HL-60 (cell line): ENCODE data around the gene SASH1.

Experiments
- DNase-seq, 2 experiments: peaks; one replicate each; pipeline ENCODE4 v3.0.0-alpha.2; 2010 to 2020; ENCODE audit warnings: low read depth in 1 of 2, low spot score in 1 of 2
- H3K27ac ChIP-seq: fragments of 250-450 bp; sonication (Bioruptor Pico); replicated peaks from 2 replicates; pipeline ENCODE4 v1.5.1; 2020; ENCODE audit warnings: mild to moderate bottlenecking, moderate library complexity
- H3K27me3 ChIP-seq: fragments of 250-450 bp; sonication (Bioruptor Pico); 2 replicates; pipeline ENCODE4 v1.5.1; 2021; ENCODE audit warnings: mild to moderate bottlenecking, moderate library complexity; ENCODE audit not compliant: insufficient read depth, poor library complexity, severe bottlenecking
- H3K4me3 ChIP-seq: replicated peaks from 2 replicates; pipeline ENCODE4 v1.5.1; 2011; ENCODE audit warnings: mild to moderate bottlenecking, control low read depth, low read length; ENCODE audit not compliant: insufficient read depth
- GABPA ChIP-seq: IDR thresholded peaks from 2 replicates; pipeline ENCODE4 v1.6.1; 2012; ENCODE audit warnings: low read depth
- POLR2AphosphoS5 ChIP-seq: IDR thresholded peaks from 2 replicates; pipeline ENCODE4 v1.6.1; 2012; ENCODE audit warnings: low read depth
- SPI1 ChIP-seq: IDR thresholded peaks from 2 replicates; pipeline ENCODE4 v1.6.1; 2012; ENCODE audit warnings: low read depth, mild to moderate bottlenecking, borderline replicate concordance
- TF ChIP-seq, protein P1 (sequence below): IDR thresholded peaks from one replicate; pipeline ENCODE4 v1.5.1; 2011; ENCODE audit warnings: low read length, control low read depth, inconsistent platforms; ENCODE audit not compliant: insufficient read depth
- TF ChIP-seq, protein P2 (sequence below): IDR thresholded peaks from 2 replicates; pipeline ENCODE4 v1.6.1; 2012; ENCODE audit warnings: low read depth; ENCODE audit not compliant: insufficient replicate concordance

Gene SASH1

GRCh38 chr6:148507774-148508173 lies 165.1 kb downstream of the SASH1 start:
- Histone ChIP-seq H3K27me3 (peaks cover 7% of the 10 kb centered on the region), H3K4me3 (no peak overlapping the region), H3K27ac (no peak overlapping the region)
- TF ChIP-seq, protein P1, sequence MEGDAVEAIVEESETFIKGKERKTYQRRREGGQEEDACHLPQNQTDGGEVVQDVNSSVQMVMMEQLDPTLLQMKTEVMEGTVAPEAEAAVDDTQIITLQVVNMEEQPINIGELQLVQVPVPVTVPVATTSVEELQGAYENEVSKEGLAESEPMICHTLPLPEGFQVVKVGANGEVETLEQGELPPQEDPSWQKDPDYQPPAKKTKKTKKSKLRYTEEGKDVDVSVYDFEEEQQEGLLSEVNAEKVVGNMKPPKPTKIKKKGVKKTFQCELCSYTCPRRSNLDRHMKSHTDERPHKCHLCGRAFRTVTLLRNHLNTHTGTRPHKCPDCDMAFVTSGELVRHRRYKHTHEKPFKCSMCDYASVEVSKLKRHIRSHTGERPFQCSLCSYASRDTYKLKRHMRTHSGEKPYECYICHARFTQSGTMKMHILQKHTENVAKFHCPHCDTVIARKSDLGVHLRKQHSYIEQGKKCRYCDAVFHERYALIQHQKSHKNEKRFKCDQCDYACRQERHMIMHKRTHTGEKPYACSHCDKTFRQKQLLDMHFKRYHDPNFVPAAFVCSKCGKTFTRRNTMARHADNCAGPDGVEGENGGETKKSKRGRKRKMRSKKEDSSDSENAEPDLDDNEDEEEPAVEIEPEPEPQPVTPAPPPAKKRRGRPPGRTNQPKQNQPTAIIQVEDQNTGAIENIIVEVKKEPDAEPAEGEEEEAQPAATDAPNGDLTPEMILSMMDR = no peak
- no peak for TF ChIP-seq SPI1
- no peak for TF ChIP-seq GABPA
- TF ChIP-seq POLR2AphosphoS5 = no peak
- TF ChIP-seq, protein P2, sequence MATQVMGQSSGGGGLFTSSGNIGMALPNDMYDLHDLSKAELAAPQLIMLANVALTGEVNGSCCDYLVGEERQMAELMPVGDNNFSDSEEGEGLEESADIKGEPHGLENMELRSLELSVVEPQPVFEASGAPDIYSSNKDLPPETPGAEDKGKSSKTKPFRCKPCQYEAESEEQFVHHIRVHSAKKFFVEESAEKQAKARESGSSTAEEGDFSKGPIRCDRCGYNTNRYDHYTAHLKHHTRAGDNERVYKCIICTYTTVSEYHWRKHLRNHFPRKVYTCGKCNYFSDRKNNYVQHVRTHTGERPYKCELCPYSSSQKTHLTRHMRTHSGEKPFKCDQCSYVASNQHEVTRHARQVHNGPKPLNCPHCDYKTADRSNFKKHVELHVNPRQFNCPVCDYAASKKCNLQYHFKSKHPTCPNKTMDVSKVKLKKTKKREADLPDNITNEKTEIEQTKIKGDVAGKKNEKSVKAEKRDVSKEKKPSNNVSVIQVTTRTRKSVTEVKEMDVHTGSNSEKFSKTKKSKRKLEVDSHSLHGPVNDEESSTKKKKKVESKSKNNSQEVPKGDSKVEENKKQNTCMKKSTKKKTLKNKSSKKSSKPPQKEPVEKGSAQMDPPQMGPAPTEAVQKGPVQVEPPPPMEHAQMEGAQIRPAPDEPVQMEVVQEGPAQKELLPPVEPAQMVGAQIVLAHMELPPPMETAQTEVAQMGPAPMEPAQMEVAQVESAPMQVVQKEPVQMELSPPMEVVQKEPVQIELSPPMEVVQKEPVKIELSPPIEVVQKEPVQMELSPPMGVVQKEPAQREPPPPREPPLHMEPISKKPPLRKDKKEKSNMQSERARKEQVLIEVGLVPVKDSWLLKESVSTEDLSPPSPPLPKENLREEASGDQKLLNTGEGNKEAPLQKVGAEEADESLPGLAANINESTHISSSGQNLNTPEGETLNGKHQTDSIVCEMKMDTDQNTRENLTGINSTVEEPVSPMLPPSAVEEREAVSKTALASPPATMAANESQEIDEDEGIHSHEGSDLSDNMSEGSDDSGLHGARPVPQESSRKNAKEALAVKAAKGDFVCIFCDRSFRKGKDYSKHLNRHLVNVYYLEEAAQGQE = no peak
- DNase-seq = no peak

- TF ChIP-seq, protein P2 = no peak
- TF ChIP-seq GABPA (no peak), POLR2AphosphoS5 (no peak), SPI1 (no peak)
- TF ChIP-seq, protein P1 = no peak
- DNase-seq = no peak
- peaks cover 7% of the 10 kb centered on the region for H3K27me3 ChIP-seq
- H3K4me3 ChIP-seq = no peak overlapping the region
- H3K27ac ChIP-seq = no peak overlapping the region
Observed at GRCh38 chr6:148508401-148509041, 165.9 kb downstream of the SASH1 start.

DNA sequence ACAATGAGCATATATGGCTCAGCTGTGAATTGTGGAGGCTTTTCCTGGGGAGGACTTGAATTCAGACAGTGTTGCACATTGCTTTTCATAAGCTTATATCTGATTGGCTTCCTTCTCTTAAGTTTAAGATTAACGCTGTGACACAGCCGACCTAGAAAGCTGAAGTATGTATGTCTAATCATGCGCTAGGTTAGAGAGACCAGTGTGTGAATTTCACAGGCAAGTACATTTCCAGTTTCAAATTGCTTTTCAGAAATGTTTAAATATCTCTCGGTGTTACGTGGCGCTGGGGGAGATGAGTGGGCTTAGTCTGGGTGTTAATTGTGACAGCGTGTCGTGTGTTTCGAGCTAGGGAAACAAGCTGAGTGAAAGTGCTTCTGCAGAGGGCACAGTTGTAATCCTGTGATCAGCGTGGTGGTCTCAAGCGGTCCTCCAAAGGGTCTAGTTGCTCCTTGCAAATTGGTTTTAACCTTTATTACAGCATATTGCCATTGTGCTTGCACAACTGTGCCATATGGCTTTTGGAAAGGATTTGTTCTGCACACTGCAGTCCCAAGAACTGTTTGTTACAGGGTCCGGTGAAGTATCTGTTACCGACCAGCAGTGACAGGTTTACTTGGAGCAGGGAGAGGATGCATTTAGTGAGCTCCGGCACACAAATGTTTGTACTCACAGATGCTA lies 166.6 kb downstream of the SASH1 start:
- no peak for DNase-seq
- H3K27ac ChIP-seq = no peak overlapping the region

More for the DNA sequence above, 166.6 kb downstream of the SASH1 start:
- Histone ChIP-seq H3K4me3 (no peak overlapping the region), H3K27me3 (peaks cover 7% of the 10 kb centered on the region)
- TF ChIP-seq POLR2AphosphoS5 (no peak), GABPA (no peak), SPI1 (no peak)
- TF ChIP-seq, protein P1 = no peak
- TF ChIP-seq, protein P2 = no peak
